Erythroblast (primary cell): ENCODE data around the gene DNAJC1.

ENCODE experiments used
- GATA1 ChIP-seq: IDR thresholded peaks from 2 replicates; pipeline ENCODE4 v1.6.1; 2011; ENCODE audit warnings: low read depth, mild to moderate bottlenecking, control low read depth, low read length, moderate library complexity
- POLR2A ChIP-seq: IDR thresholded peaks from 2 replicates; pipeline ENCODE4 v1.6.1; 2011; ENCODE audit warnings: mild to moderate bottlenecking, low read length

DNA sequence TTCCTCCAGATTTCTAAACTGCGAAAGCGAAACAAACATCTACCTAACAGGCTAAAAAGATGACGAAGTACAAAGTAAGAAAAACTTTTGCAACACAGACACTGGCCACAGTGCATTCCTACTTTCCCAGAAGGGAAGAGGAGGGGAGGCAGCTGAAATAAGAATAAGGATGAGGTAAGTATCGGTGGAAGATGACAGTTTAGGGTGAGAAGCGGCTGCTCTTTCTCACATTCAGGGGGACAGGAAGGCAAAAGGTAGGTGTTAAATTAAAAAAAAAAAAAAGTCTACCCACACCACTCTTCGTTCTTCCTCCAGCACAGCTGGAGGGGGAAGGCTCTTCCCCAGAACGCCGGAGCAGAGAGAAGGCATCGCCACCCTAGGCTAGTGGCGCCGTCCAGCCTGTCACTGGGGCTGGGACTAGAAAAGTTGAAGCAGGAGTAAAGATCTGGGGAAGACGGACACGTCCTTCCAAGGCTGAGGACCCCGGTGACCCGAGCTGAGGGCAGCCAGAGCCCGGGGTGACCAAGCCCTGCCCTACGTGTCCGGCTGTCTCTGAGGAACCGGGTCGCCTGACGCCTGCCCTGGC is 846 bp downstream of the DNAJC1 start:
- TF ChIP-seq POLR2A = no peak
- TF ChIP-seq GATA1 = no peak
